Neuronal stem cell (in vitro differentiated cells): ENCODE measurements around the gene MAVS.

ENCODE experiments used
- DNase-seq: peaks from one replicate; pipeline ENCODE4 v3.0.0-alpha.2; 2013; ENCODE audit warnings: low spot score
- H2AFZ ChIP-seq: one replicate; pipeline ENCODE4 v1.6.1; 2013; ENCODE audit warnings: mild to moderate bottlenecking, low read length, inconsistent platforms
- H2AK5ac ChIP-seq: 2 replicates; pipeline ENCODE4 v1.6.1; 2013; ENCODE audit warnings: low read depth, mild to moderate bottlenecking, inconsistent platforms, low read length, moderate library complexity, mixed read lengths
- H2BK120ac ChIP-seq: 2 replicates; pipeline ENCODE4 v1.6.1; 2013; ENCODE audit warnings: low read depth, mild to moderate bottlenecking, inconsistent platforms, low read length, moderate library complexity, mixed read lengths
- H2BK12ac ChIP-seq: one replicate; pipeline ENCODE4 v1.6.1; 2013; ENCODE audit warnings: low read length, inconsistent platforms
- H2BK15ac ChIP-seq: 2 replicates; pipeline ENCODE4 v1.6.1; 2013; ENCODE audit warnings: mild to moderate bottlenecking, low read length, inconsistent platforms, mixed read lengths
- H2BK5ac ChIP-seq: one replicate; pipeline ENCODE4 v1.6.1; 2013; ENCODE audit warnings: inconsistent platforms, mild to moderate bottlenecking, low read length, moderate library complexity
- H3K14ac ChIP-seq: one replicate; pipeline ENCODE4 v1.6.1; 2013; ENCODE audit warnings: low read length, inconsistent platforms
- H3K18ac ChIP-seq: 2 replicates; pipeline ENCODE4 v1.6.1; 2013; ENCODE audit warnings: low read length, inconsistent platforms
- H3K23ac ChIP-seq: 2 replicates; pipeline ENCODE4 v1.6.1; 2013; ENCODE audit warnings: low read depth, mild to moderate bottlenecking, mixed read lengths, low read length, inconsistent platforms; ENCODE audit not compliant: poor library complexity
- H3K27ac ChIP-seq: replicated peaks from 3 replicates; pipeline ENCODE4 v1.5.1; 2013; ENCODE audit warnings: low read length, inconsistent platforms
- H3K27me3 ChIP-seq, 3 experiments: 2 replicates each; pipeline ENCODE4 v1.6.1; 2013; ENCODE audit warnings: low read length in 3 of 3, mild to moderate bottlenecking in 2 of 3, inconsistent platforms in 1 of 3, low read depth in 1 of 3, mixed read lengths in 1 of 3, moderate library complexity in 1 of 3; ENCODE audit not compliant: control insufficient read depth in 3 of 3, insufficient read depth in 3 of 3
- H3K36me3 ChIP-seq, 2 donors: replicated peaks in 1 of 2; 2 replicates each; pipeline ENCODE4 v1.6.1; 2013; ENCODE audit warnings: low read length in 2 of 2; ENCODE audit not compliant: control insufficient read depth in 2 of 2, insufficient read depth in 2 of 2
- H3K4ac ChIP-seq: 2 replicates; pipeline ENCODE4 v1.6.1; 2013; ENCODE audit warnings: inconsistent platforms, mild to moderate bottlenecking, low read length, moderate library complexity
- H3K4me1 ChIP-seq, 2 donors: 1 replicate in 1 of 2; 2 replicates in 1 of 2; pipeline ENCODE4 v1.6.1; 2013; ENCODE audit warnings: low read length in 2 of 2, low read depth in 1 of 2; ENCODE audit not compliant: control insufficient read depth in 2 of 2, insufficient read depth in 1 of 2
- H3K4me2 ChIP-seq: one replicate; pipeline ENCODE4 v1.6.1; 2013; ENCODE audit warnings: mild to moderate bottlenecking, low read length, inconsistent platforms; ENCODE audit not compliant: insufficient read depth, poor library complexity, severe bottlenecking
- H3K4me3 ChIP-seq, 2 donors: 2 replicates each; pipeline ENCODE4 v1.5.1; 2013; ENCODE audit warnings: low read length in 2 of 2, mild to moderate bottlenecking in 2 of 2, inconsistent platforms in 1 of 2, moderate library complexity in 1 of 2
- H3K79me1 ChIP-seq: one replicate; pipeline ENCODE4 v1.6.1; 2013; ENCODE audit warnings: low read depth, mild to moderate bottlenecking, inconsistent platforms, low read length, moderate library complexity
- H3K9ac ChIP-seq: one replicate; pipeline ENCODE4 v1.6.1; 2013; ENCODE audit warnings: mild to moderate bottlenecking, low read depth, low read length, inconsistent platforms; ENCODE audit not compliant: poor library complexity
- H3K9me3 ChIP-seq, 2 donors: replicated peaks in 1 of 2; 2 replicates each; pipeline versions ENCODE3 to v1.6.1; 2013; ENCODE audit warnings: low read length in 2 of 2, mild to moderate bottlenecking in 2 of 2, inconsistent platforms in 1 of 2, low read depth in 1 of 2, mixed read lengths in 1 of 2, moderate library complexity in 1 of 2; ENCODE audit not compliant: control insufficient read depth in 2 of 2, insufficient read depth in 1 of 2
- H4K8ac ChIP-seq: one replicate; pipeline ENCODE4 v1.6.1; 2013; ENCODE audit warnings: low read depth, mild to moderate bottlenecking, inconsistent platforms, low read length, moderate library complexity
- H4K91ac ChIP-seq: one replicate; pipeline ENCODE4 v1.6.1; 2013; ENCODE audit warnings: low read length, low read depth, mild to moderate bottlenecking, inconsistent platforms; ENCODE audit not compliant: poor library complexity
- WGBS, 2 donors: extraction: QIAGEN DNeasy Blood & Tissue Kit; methylation state at CpG; one replicate each; pipeline ENCODE4 v1.1.7; 2013; ENCODE audit warnings: missing lambda C conversion rate in 2 of 2, mixed read lengths in 1 of 2; ENCODE audit not compliant: insufficient read length in 2 of 2, insufficient replicate concordance in 1 of 2; ENCODE audit errors: extremely low coverage in 2 of 2; 5-methylcytosine and 5-hydroxymethylcytosine counted together

The MAVS gene

DNA sequence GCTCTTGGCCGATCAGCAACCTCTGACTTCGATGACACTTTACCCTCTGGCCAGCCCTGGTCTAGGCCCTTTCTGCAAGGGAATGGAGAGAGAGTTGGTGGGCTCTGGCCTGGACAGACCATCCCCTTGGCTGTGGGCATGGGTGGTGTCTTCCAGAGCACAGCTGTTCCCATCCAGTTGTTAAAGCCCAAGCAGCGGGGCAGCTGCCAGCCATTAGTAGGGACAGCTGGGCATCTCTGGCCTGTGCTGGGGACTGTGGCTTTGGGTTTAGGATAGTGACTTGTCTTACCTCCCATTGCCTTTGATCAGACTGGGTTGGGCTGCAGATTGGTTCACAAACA is 47.8 kb upstream of the MAVS start:
- peaks cover 19 to 36% of the 10 kb centered on the region in 2 donors for H3K36me3 ChIP-seq
- H3K23ac ChIP-seq = no peak overlapping the region
- no peak overlapping the region for H2BK15ac ChIP-seq
- H3K18ac ChIP-seq = peak overlapping the region; percentile 68
- H3K4me1 ChIP-seq = peaks cover 29 to 39% of the 10 kb centered on the region in 2 donors
- no peak overlapping the region for H4K8ac ChIP-seq
- peak overlapping the region; percentile 33 for H2BK12ac ChIP-seq
- H2AFZ ChIP-seq = no peak overlapping the region
- no peak overlapping the region for H3K4me3 ChIP-seq
- DNase-seq = no peak
- peaks cover 0 to 7% (median 0%) of the 10 kb centered on the region in 3 experiments for H3K27me3 ChIP-seq
- H3K14ac ChIP-seq = no peak overlapping the region
- no peak overlapping the region for H2BK120ac ChIP-seq
- no peak overlapping the region for H4K91ac ChIP-seq
- H2BK5ac ChIP-seq = no peak overlapping the region
- peaks cover 8% of the 10 kb centered on the region for H3K79me1 ChIP-seq
- H3K4ac ChIP-seq = no peak overlapping the region
- H3K27ac ChIP-seq = no peak overlapping the region
- no peak overlapping the region for H3K9ac ChIP-seq
- no peak overlapping the region for H3K4me2 ChIP-seq
- peak overlapping the region; percentile 13 for H2AK5ac ChIP-seq
- no peaks in the 10 kb centered on the region for H3K9me3 ChIP-seq
- no CpG with 5 or more reads among the region's 3 CpGs for WGBS, 2 donors

DNA sequence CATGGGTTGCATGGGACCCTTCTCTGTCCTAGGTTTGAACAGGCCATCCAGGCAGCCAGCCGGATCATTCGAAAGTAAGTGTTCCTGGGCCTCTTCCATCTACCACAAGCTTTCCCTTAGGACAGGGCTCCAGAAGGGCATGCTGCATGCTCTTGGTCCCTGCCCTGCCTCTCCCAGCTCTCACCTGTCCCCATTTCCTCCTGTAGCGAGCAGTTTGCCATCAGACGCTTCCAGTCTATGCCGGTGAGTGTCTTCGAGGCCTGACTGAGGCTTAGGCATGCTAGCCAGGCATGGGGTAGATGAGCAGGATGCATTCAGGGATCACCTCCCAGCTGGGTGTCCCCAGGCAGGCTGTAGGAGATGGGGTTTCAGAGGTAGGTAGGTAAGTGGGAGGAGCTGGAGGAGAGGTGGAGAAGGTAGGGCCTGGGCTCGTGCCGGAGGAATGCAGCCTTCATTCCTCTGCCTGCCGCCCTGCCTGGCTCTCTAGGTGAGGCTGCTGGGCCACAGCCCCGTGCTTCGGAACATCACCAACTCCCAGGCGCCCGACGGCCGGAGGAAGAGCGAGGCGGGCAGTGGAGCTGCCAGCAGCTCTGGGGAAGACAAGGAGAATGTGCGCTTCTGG is 46.3 kb upstream of the MAVS start:
- Histone ChIP-seq H3K9me3 (no peaks in the 10 kb centered on the region), H3K36me3 (peaks cover 23 to 51% of the 10 kb centered on the region in 2 donors), H3K4me2 (peak overlapping the region; percentile 47), H3K27me3 (peaks cover 0 to 2% (median 0%) of the 10 kb centered on the region in 3 experiments), H2AK5ac (peak overlapping the region; percentile 64), H3K18ac (peak overlapping the region; percentile 96), H3K79me1 (peaks cover 8% of the 10 kb centered on the region), H3K4me3 (peak overlapping the region in 1 of 2 donors; percentile 1), H3K23ac (no peak overlapping the region), H2AFZ (no peak overlapping the region), H4K91ac (no peak overlapping the region), H3K4me1 (peaks cover 29 to 39% of the 10 kb centered on the region in 2 donors), H3K14ac (no peak overlapping the region), H3K9ac (peak overlapping the region; percentile 45), H2BK15ac (peak overlapping the region; percentile 77), H3K27ac (peak overlapping the region; percentile 18), H3K4ac (peak overlapping the region; percentile 87), H2BK120ac (peak overlapping the region; percentile 88), H4K8ac (peak overlapping the region; percentile 9), H2BK5ac (peak overlapping the region; percentile 22), H2BK12ac (peak overlapping the region; percentile 99)
- WGBS, 2 donors = no CpG with 5 or more reads among the region's 18 CpGs
- DNase-seq = no peak

GRCh38 chr20:3800878-3801260 is 45.8 kb upstream of the MAVS start:
- H3K27me3 ChIP-seq = peaks cover 0 to 2% (median 0%) of the 10 kb centered on the region in 3 experiments

DNA sequence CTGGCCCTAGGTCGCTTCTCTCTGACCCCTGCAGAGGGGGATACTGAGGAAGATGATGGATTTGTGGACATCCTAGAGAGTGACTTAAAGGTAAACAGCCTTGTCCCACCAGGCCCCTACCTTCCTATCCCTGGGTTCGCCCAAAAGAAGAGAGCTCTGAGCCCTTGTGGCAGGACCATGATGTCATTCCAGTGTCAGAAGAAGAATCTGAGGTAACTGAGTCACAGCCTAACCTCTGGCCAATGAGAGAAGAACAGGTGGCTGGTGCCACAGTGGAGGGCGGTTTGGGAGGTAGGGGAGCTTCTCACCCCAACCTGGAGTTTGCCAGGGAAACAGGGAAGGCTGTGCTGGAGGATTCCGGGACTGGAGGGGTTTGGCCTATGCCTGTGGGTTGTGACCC is 45.3 kb upstream of the MAVS start:
- Histone ChIP-seq H2BK120ac (no peak overlapping the region), H2AFZ (no peak overlapping the region), H3K27ac (no peak overlapping the region), H2BK12ac (no peak overlapping the region), H3K4ac (no peak overlapping the region), H3K79me1 (peaks cover 6% of the 10 kb centered on the region), H2BK5ac (no peak overlapping the region), H3K18ac (no peak overlapping the region), H3K36me3 (peaks cover 26 to 59% of the 10 kb centered on the region in 2 donors), H3K9ac (no peak overlapping the region), H3K4me2 (no peak overlapping the region), H3K23ac (no peak overlapping the region), H3K4me3 (no peak overlapping the region), H2BK15ac (no peak overlapping the region), H2AK5ac (no peak overlapping the region), H4K91ac (no peak overlapping the region), H3K4me1 (peaks cover 31 to 35% of the 10 kb centered on the region in 2 donors), H3K14ac (no peak overlapping the region), H4K8ac (no peak overlapping the region), H3K9me3 (no peaks in the 10 kb centered on the region), H3K27me3 (peaks cover 0 to 2% (median 0%) of the 10 kb centered on the region in 3 experiments)
- no peak for DNase-seq
- no CpG with 5 or more reads among the region's 4 CpGs for WGBS, 2 donors

More at GRCh38 chr20:3800878-3801260, 45.8 kb upstream of the MAVS start:
- Histone ChIP-seq H2BK5ac (peak overlapping the region; percentile 22), H3K18ac (peak overlapping the region; percentile 96), H3K9me3 (no peaks in the 10 kb centered on the region), H2BK15ac (peak overlapping the region; percentile 77), H3K23ac (no peak overlapping the region), H2BK12ac (peak overlapping the region; percentile 99), H3K4me3 (no peak overlapping the region), H4K8ac (no peak overlapping the region), H3K36me3 (peaks cover 26 to 56% of the 10 kb centered on the region in 2 donors), H2AK5ac (peak overlapping the region; percentile 49), H3K14ac (no peak overlapping the region), H3K4me1 (peaks cover 31 to 36% of the 10 kb centered on the region in 2 donors), H3K4me2 (no peak overlapping the region), H4K91ac (no peak overlapping the region), H3K9ac (no peak overlapping the region), H3K27ac (no peak overlapping the region), H3K79me1 (peaks cover 7% of the 10 kb centered on the region), H2BK120ac (peak overlapping the region; percentile 9), H3K4ac (no peak overlapping the region), H2AFZ (no peak overlapping the region)
- no peak for DNase-seq
- no CpG with 5 or more reads among the region's 8 CpGs for WGBS, 2 donors
